ENCODE data around the gene TMEM259. TPM values are rescaled to one million over a fixed set of nuclear protein-coding genes. Genes with fewer than 3 reads are reported as not detected.

Gene TMEM259
- total and polyA plus RNA-seq, 2 of the 8 experiments (the other 6 are each of a cell fraction or from before 2014, with no cell fraction given), result 140 to 243 TPM

DNA sequence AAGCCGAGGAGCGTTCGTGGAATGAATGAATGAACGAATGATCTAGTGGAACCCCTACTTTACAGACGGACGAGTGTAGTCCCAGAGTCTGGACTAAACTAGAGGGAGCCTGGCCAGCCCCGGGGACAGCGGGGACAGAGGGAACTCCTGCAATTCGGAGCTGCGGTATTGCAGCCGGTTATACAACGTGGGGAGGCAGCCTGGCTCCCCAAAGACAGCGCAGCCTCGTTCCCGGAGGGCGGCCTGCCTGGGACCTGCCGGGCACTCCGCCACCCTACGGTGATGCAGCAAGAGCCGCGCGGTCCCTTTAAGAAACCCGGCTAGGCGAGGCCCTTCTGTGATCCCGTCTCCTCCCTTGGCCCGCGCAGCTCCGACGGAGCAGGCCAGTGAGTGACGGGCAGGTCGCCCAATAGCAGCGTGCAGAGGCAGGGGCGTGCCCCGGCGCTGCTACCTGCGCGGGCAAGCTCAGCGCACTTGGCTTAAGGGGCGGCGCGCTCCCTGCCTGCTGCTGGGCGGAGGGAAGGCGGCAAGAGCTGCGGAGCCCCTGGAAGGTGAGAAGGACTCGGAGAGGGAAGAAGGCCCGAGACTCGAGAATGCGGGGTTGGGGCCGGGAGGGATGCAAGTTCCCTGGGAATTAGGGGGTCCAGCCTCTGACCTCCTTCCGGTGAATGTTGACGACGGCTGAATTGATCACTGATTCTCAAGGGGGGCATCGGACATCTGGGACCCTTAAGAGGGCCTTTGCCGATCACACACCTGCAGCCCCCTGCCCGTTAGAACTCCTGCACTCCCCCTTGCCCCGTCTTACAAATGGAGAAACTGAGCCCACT, 18.9 kb upstream of the TMEM259 start, which contains the start of gene ABCA7 (continued):
- TF ChIP-seq KDM1A (IDR thresholded peaks at IDR 0.05; ENCODE audit: borderline replicate concordance, low read length) (0 out of 2 replicates have a peak, but pooled peaks have one; percentile 6), EGR1 (IDR thresholded peaks at IDR 0.05; ENCODE audit: borderline replicate concordance, low read depth, low read length) (no peak), MAFK (IDR thresholded peaks at IDR 0.05; ENCODE audit: low read depth, low read length) (no peak), HDAC2 (IDR thresholded peaks at IDR 0.05; ENCODE audit: borderline replicate concordance in 1 of 2, low read depth in 2 of 2, low read length in 2 of 2) (peak in 1 of 2 experiments; percentile 69; a peak in 1 of 4 replicates), TAF1 (IDR thresholded peaks at IDR 0.05; ENCODE audit: low read depth, low read length) (no peak), TBP (IDR thresholded peaks at IDR 0.05; ENCODE audit: low read depth, low read length) (peak; percentile 61), CBX8 (IDR thresholded peaks at IDR 0.05; ENCODE audit: borderline replicate concordance, low read depth, low read length) (no peak), KDM4A (IDR thresholded peaks at IDR 0.05; ENCODE audit: low read depth, low read length, severe bottlenecking) (no peak), POLR2A (IDR thresholded peaks at IDR 0.05; ENCODE audit: control extremely low read depth in 1 of 2, low read depth in 2 of 2, low read length in 2 of 2) (peak in 1 of 2 experiments; percentile 16; a peak in 2 of 3 replicates), ZNF274 (IDR thresholded peaks at IDR 0.05; ENCODE audit: borderline replicate concordance, extremely low read depth, low read length) (no peak), POLR2AphosphoS5 (IDR thresholded peaks at IDR 0.05; ENCODE audit: low read depth, low read length) (peak; percentile 93), USF2 (IDR thresholded peaks at IDR 0.05; ENCODE audit: low read length) (peak; percentile 24; the same call in 1 of the 2 replicates), RBBP5 (IDR thresholded peaks at IDR 0.05; ENCODE audit: borderline replicate concordance, low read depth, low read length) (0 out of 2 replicates have a peak, but pooled peaks have one; percentile 22), NRF1 (IDR thresholded peaks at IDR 0.05; ENCODE audit: low read depth, low read length) (peak; percentile 56), TCF12 (IDR thresholded peaks at IDR 0.05; ENCODE audit: low read depth, low read length) (no peak), CHD1 (IDR thresholded peaks at IDR 0.05; ENCODE audit: low read depth, low read length) (no peak), GABPA (IDR thresholded peaks at IDR 0.05; ENCODE audit: borderline replicate concordance, insufficient read depth, low read length) (peak; percentile 49; the same call in 1 of the 2 replicates), CBX5 (IDR thresholded peaks at IDR 0.05; ENCODE audit: low read depth, low read length) (no peak)
- TF ChIP-seq, protein P1, sequence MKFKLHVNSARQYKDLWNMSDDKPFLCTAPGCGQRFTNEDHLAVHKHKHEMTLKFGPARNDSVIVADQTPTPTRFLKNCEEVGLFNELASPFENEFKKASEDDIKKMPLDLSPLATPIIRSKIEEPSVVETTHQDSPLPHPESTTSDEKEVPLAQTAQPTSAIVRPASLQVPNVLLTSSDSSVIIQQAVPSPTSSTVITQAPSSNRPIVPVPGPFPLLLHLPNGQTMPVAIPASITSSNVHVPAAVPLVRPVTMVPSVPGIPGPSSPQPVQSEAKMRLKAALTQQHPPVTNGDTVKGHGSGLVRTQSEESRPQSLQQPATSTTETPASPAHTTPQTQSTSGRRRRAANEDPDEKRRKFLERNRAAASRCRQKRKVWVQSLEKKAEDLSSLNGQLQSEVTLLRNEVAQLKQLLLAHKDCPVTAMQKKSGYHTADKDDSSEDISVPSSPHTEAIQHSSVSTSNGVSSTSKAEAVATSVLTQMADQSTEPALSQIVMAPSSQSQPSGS (IDR thresholded peaks at IDR 0.05; ENCODE audit: low read length), result peak; percentile 54
- TF ChIP-seq, protein P2, sequence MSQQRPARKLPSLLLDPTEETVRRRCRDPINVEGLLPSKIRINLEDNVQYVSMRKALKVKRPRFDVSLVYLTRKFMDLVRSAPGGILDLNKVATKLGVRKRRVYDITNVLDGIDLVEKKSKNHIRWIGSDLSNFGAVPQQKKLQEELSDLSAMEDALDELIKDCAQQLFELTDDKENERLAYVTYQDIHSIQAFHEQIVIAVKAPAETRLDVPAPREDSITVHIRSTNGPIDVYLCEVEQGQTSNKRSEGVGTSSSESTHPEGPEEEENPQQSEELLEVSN (IDR thresholded peaks at IDR 0.05), result peak; percentile 54; the same call in 1 of the 2 replicates

Measured in H1 (cell line).